Activated T-cell treated with anti-CD3 and anti-CD28 coated beads for 24 hours (primary cell): Measurements from ENCODE around the gene CARD11.
"Not testable (repeated sequence)": the region's sequence is repeated elsewhere in the genome, so short reads cannot be mapped to it uniquely, and the experiment has no call there.

Source experiments
- DNase-seq: peaks from one replicate; pipeline ENCODE4 v3.0.0-alpha.2; 2020; ENCODE audit warnings: low read depth

CARD11 gene

GRCh38 chr7:2964208-2964607, 79.5 kb downstream of the CARD11 start:
- no peak for DNase-seq

GRCh38 chr7:2962865-2963264, 80.8 kb downstream of the CARD11 start:
- DNase-seq, result no peak

DNA sequence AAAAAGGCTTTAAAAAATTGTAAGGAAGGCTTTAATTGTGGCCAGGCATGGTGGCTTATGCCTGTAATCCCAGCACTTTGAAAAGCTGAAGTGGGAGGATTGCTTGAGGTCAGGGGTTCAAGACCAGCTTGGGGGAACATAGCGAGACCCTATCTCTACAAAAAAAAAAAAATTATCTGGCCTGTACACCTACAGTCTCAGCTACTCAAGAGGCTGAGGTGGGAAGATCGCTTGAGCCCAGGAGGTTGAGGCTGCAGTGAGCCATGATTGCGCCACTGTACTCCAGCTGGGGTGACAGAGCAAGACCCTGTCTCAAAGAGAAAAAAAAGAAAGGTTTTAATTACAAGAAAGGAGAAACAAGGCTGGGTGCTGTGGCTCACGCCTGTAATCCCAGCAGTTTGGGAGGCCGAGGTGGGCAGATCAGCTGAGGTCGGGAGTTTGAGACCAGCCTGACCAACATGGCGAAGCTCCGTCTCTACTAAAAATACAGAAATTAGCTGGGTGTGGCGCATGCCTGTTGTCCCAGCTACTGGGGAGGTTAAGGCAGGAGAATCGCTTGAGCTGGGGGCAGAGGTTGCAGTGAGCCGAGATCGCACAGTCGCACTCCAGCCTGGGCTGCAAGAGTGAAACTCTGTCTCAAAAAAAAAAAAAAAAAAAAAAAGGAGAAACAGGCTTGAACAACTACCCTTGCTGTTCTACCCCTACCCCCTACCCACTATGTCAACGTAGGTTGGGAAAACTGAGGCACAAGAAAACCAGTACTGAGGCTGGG, 83.7 kb downstream of the CARD11 start:
- no peak for DNase-seq

DNA sequence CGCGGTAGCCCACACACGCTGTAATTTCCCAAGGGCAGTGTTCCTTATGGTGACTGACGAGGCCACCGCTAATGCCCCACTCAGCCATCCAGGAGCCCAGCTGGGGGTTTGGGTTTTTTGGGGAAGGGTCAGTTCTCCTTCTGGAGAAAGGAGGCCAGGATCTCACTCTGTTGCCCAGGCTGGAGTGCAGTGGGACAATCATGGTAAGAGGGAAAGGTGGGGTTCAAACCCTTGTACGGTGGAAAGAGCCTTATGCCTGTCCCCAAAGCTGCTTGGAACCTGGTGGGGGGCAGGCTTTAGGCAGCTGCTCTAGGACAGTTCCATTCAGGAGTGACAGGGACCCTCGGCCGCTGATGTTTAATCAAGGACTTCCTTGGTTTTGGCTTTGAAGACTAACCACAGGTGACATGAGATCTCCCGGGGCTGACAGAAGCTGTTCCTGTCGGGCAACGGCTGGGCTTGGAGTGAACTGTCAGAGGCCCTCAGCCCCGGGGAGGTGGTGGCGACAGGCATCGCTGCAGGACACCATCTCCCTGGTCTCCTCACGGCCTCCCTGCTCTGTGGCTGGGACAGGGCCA, 84.5 kb downstream of the CARD11 start:
- DNase-seq, result no peak

- DNase-seq, result no peak
Measured at GRCh38 chr7:2958416-2959102, 85.1 kb downstream of the CARD11 start.

GRCh38 chr7:2957369-2957727, 86.3 kb downstream of the CARD11 start:
- DNase-seq, result not testable (repeated sequence)

- peak; percentile 46 for DNase-seq
Measured at GRCh38 chr7:2956526-2957368, 86.9 kb downstream of the CARD11 start.

- no peak for DNase-seq
Measured at GRCh38 chr7:2956076-2956475, 87.6 kb downstream of the CARD11 start.

- DNase-seq, result no peak
Measured at GRCh38 chr7:2955269-2955668, 88.4 kb downstream of the CARD11 start.

DNA sequence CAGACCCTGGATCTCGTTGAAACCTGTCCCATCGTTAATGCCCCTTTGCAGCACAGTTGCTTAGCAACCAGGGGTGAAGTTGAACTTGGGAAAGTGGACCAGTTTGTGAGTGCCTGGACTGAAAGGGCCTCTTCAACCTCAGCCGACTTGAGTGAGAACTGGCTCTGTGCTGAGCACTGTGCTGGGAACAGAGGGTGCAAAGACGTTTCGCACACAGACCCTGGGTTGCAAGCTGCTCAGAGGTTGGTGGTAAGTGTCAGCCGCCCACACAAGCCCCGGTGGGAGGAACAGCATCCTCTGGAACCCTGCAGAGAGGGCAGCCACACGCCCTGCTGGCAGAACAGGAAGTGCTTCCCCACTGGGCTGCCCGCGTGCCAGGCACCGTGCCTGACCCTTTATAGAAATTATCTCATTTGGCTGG, 89.2 kb downstream of the CARD11 start:
- no peak for DNase-seq

GRCh38 chr7:2953588-2954407, 89.9 kb downstream of the CARD11 start:
- DNase-seq, result no peak

- DNase-seq, result no peak
Measured at GRCh38 chr7:2953099-2953498, 90.6 kb downstream of the CARD11 start.

GRCh38 chr7:2952316-2952715, 91.4 kb downstream of the CARD11 start:
- no peak for DNase-seq

DNA sequence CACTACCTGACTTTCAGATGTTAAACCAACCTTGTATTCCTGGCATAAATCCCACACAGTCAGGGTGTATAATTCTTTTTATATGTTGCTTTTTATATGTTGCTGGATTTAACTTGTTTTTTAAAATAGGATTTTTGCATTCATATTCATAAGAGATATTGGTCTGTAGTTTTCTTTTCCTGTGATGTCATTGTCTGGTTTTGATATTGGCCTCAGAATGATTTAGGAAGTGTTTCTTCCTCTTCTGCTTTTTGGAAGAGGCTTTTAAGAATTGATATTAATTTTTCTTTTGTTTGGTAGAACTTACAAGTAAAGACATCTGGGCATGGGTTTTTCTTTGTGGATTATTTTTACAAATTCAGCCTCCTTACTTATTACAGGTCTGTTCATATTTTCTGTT, 93.1 kb downstream of the CARD11 start:
- DNase-seq, result no peak

GRCh38 chr7:2948749-2949148, 94.9 kb downstream of the CARD11 start:
- DNase-seq, result no peak

GRCh38 chr7:2947058-2947780, 96.4 kb downstream of the CARD11 start:
- DNase-seq, result no peak

GRCh38 chr7:2945171-2945570, 98.5 kb downstream of the CARD11 start:
- DNase-seq, result no peak

- DNase-seq, result no peak
Measured at GRCh38 chr7:2944739-2945138, 98.9 kb downstream of the CARD11 start.

DNA sequence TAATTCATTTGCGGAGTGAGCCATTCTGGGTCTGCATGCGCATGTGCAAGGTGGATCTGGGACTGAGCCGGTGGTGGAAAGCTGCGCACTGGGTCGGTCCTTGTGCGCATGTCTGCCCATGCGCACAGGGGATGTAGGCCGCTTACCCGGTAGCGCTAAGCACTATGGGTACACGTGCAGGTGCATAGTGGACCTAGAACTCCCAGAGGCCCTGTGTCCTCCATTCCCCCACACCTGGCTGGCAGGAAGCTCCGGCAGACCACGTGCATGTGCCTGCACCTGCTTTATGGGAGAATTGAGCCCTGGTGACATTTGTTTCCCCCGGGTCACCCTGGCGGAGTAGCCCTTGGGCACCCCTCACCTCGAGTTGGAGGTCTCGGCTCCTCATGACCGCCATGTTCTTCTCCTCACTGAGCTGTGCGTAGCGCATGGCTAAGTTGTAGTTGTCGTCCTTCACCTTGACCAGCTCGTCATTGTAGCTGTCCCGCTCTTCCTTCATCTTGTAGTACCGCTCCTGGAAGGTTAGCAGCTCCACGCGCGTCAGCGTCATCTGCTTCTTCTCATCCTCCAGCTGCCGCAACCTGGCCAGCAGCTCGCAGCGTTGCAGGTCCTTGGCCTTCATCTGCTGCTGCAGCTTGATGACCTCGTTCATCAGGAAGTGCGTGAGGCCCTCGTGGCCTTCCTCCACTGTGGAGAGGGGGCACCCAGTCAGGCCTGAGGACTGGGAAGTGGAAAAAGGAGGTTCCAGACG, 99.6 kb downstream of the CARD11 start:
- DNase-seq, result no peak

DNA sequence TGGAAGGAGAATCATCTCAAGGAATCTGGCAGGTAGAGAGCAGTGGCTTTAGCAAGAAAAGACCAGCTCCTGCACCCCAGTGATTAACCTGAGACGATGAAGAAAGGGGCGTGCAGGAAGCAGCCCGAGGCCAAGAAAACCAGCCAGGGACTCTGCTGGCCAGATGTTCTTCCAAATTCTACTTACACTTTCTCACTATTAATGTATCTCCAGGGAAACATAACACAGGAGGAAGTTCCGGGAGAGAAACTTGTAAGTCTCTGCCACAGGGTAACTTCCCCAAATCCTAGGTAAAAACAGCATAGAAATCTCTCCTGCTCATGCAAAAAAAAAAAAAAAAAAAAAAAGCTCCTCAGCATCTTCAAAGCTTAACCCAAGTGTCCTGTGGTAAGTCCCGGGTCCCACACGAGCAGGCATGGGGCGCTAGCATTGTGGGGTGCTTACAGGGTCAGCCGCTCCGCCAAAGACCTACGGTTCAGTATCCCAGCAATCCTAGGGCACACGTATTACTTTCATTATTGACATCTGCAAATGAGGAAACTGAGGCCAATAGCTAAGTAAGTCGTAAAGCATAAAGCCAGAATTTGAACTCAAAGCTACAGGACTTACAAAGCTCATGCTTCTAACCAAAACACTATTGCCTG, 102.3 kb downstream of the CARD11 start:
- DNase-seq, result no peak
